H1 (cell line): ENCODE data around the gene MAP4K1. TPM values are rescaled to one million over a fixed set of nuclear protein-coding genes. Genes with fewer than 3 reads are reported as not detected.

Source experiments
- BRCA1 ChIP-seq: IDR thresholded peaks from 2 replicates; pipeline ENCODE4 v1.6.1; 2012; ENCODE audit warnings: low read depth, low read length, improper control_type of control experiment
- EGR1 ChIP-seq: IDR thresholded peaks from 2 replicates; pipeline ENCODE4 v1.6.1; 2011; ENCODE audit warnings: low read depth, low read length, borderline replicate concordance
- EP300 ChIP-seq, 2 experiments: IDR thresholded peaks; 1 replicate in 1 of 2; 2 replicates in 1 of 2; pipeline ENCODE4 v1.6.1; 2011 to 2012; ENCODE audit warnings: low read depth in 2 of 2, low read length in 2 of 2, mild to moderate bottlenecking in 2 of 2, borderline replicate concordance in 1 of 2, inconsistent platforms in 1 of 2, moderate library complexity in 1 of 2
- EZH2 ChIP-seq: fragments of 200-600 bp; sonication (generic); IDR thresholded peaks from 2 replicates; pipeline ENCODE4 v1.7.1; 2012; ENCODE audit warnings: low read depth, mild to moderate bottlenecking, moderate library complexity, low read length, inconsistent platforms; ENCODE audit not compliant: severe bottlenecking
- GABPA ChIP-seq: IDR thresholded peaks from 2 replicates; pipeline ENCODE4 v1.6.1; 2011; ENCODE audit warnings: mild to moderate bottlenecking, low read length, moderate library complexity, borderline replicate concordance; ENCODE audit not compliant: insufficient read depth
- GTF2F1 ChIP-seq: IDR thresholded peaks from 2 replicates; pipeline ENCODE4 v1.6.1; 2012; ENCODE audit warnings: low read depth, low read length, improper control_type of control experiment, borderline replicate concordance
- HDAC2 ChIP-seq, 2 experiments: fragments of 300-600 bp in 1 of 2; sonication (generic) in 1 of 2; IDR thresholded peaks; 2 replicates each; pipeline ENCODE4 v1.6.1; 2011 to 2012; ENCODE audit warnings: low read depth in 2 of 2, low read length in 2 of 2, mild to moderate bottlenecking in 2 of 2, moderate library complexity in 2 of 2, borderline replicate concordance in 1 of 2, inconsistent platforms in 1 of 2
- JUN ChIP-seq: IDR thresholded peaks from 2 replicates; pipeline ENCODE4 v1.6.1; 2011; ENCODE audit warnings: low read depth, mild to moderate bottlenecking, improper control_type of control experiment, low read length
- KDM5A ChIP-seq: fragments of 200-600 bp; IDR thresholded peaks from 2 replicates; pipeline ENCODE4 v1.7.1; 2012; ENCODE audit warnings: mild to moderate bottlenecking, low read length, inconsistent platforms, mixed read lengths
- MAFK ChIP-seq: IDR thresholded peaks from 2 replicates; pipeline ENCODE4 v1.6.1; 2012; ENCODE audit warnings: low read depth, mild to moderate bottlenecking, improper control_type of control experiment, low read length
- RAD21 ChIP-seq, 2 experiments: IDR thresholded peaks in 1 of 2; conservative IDR thresholded peaks in 1 of 2; 2 replicates each; pipeline ENCODE4 v1.6.1; 2011; ENCODE audit warnings: low read depth in 2 of 2, low read length in 2 of 2, improper control_type of control experiment in 1 of 2, inconsistent platforms in 1 of 2, mild to moderate bottlenecking in 1 of 2, moderate library complexity in 1 of 2
- RXRA ChIP-seq: IDR thresholded peaks from 2 replicates; pipeline ENCODE4 v1.6.1; 2011; ENCODE audit warnings: low read depth, mild to moderate bottlenecking, low read length, moderate library complexity; ENCODE audit not compliant: insufficient read depth
- SP4 ChIP-seq: IDR thresholded peaks from 2 replicates; pipeline ENCODE4 v1.6.1; 2012; ENCODE audit warnings: low read length, inconsistent platforms
- SUZ12 ChIP-seq: fragments of 200-600 bp; sonication (generic); IDR thresholded peaks from 2 replicates; pipeline ENCODE4 v1.6.1; 2012; ENCODE audit warnings: mild to moderate bottlenecking, inconsistent platforms, low read length, moderate library complexity, mixed read lengths
- TAF1 ChIP-seq: IDR thresholded peaks from 2 replicates; pipeline ENCODE4 v1.6.1; 2011; ENCODE audit warnings: mild to moderate bottlenecking, low read depth, low read length
- TBP ChIP-seq: IDR thresholded peaks from 2 replicates; pipeline ENCODE4 v1.6.1; 2011; ENCODE audit warnings: low read depth, low read length, improper control_type of control experiment
- TEAD4 ChIP-seq: IDR thresholded peaks from 2 replicates; pipeline ENCODE4 v1.6.1; 2012; ENCODE audit warnings: low read depth, low read length, inconsistent platforms, mixed read lengths
- YY1 ChIP-seq: IDR thresholded peaks from 2 replicates; pipeline ENCODE4 v1.6.1; 2011; ENCODE audit warnings: low read depth, mild to moderate bottlenecking, low read length
- polyA plus RNA-seq, 7 experiments: library from polyadenylated mRNA; depleted of rRNA in 3 of 7; stranded (reverse) in 5 of 7; unstranded in 2 of 7; fragments of >200 nt in 5 of 7; fragments of 200-250 nt in 2 of 7; gene quantifications; 1 replicate in 5 of 7; 2 replicates in 1 of 7; 4 replicates in 1 of 7; pipeline versions ENCODE4 v1.2.1 to v1.2.3, GENCODE V29; 2011 to 2013; ENCODE audit warnings: missing spikeins in 2 of 7, mixed read lengths in 2 of 7
- total RNA-seq: library from RNA; stranded (reverse); fragmentation: NEBNext Ultra II Directional; extraction: Animal tissue kit (Norgen Biotek cat#: 25700); gene quantifications from 2 replicates; pipeline ENCODE4 v1.2.1, GENCODE V29; 2021
- TF ChIP-seq, protein P1 (sequence below): IDR thresholded peaks from 2 replicates; pipeline ENCODE4 v1.6.1; 2012; ENCODE audit warnings: inconsistent platforms
- TF ChIP-seq, protein P2 (sequence below): IDR thresholded peaks from 2 replicates; pipeline ENCODE4 v1.6.1; 2011; ENCODE audit warnings: low read depth, mild to moderate bottlenecking, low read length; ENCODE audit not compliant: insufficient read depth

The MAP4K1 gene
- total and polyA plus RNA-seq, 2 of the 8 experiments (the other 6 are each of a cell fraction or from before 2014, with no cell fraction given): 9.0 to 10.4 TPM

DNA sequence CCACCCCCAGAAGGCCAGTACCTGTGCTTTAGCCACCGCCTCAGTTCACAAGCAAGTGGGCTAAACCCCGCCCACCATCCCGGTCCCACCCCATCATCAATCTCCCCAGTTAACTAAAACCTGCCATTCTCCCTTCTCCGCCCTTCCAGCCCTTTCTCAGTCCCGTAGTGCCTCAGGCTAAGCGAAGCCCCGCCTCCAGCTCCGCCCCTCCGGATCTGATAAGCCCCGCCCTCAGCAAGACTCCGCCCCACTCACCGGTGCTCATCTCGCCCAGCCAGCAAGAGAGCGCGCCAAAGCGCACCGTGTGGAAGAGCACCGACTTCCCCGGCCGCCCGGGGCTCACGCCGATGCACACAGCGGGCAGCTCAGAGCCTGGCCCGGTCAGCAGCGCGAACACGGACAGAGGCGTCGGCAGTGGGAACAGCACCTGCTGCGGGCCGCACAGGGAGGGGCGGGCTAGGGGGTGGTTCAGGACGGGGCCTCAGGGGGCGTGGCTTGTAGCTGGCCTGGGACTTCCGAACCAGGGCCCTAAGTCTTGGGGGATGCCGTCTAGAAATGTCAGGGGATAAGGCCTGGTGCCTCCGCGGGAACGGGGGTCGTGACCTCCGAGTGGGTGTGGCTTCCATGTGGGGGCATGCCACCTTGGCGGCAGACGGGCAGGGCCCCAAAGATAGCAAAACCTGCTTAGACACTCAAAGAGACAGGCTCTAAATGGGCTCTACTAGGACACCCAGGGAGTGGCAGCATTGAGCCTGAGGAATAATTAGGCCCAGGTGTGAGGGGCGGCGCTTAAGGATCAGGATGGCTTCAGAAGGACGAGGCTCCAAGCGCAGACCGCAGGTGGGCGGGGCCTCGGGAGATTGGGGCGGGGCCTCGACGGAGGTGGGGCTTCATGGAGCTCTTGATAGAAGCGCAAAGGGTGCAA is 21.4 kb downstream of the MAP4K1 start (continued):
- peak; percentile 84 for TF ChIP-seq SP4
- no peak for TF ChIP-seq JUN
- no peak for TF ChIP-seq BRCA1
- TF ChIP-seq YY1: no peak
- no peak for TF ChIP-seq EZH2
- TF ChIP-seq MAFK: no peak
- no peak for TF ChIP-seq TAF1
- TF ChIP-seq, protein P1, sequence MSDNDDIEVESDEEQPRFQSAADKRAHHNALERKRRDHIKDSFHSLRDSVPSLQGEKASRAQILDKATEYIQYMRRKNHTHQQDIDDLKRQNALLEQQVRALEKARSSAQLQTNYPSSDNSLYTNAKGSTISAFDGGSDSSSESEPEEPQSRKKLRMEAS: peak; percentile 21
- no peak for TF ChIP-seq HDAC2 (IDR thresholded peaks at IDR 0.05; ENCODE audit: borderline replicate concordance in 1 of 2, low read depth in 2 of 2, low read length in 2 of 2)
- no peak for TF ChIP-seq EGR1
- TF ChIP-seq GABPA: no peak
- TF ChIP-seq RAD21 (IDR thresholded peaks at IDR 0.05 in 1 of 2, conservative IDR thresholded peaks at IDR 0.05 in 1 of 2; ENCODE audit: low read depth in 2 of 2, low read length in 2 of 2): 0 out of 4 replicates have a peak, but pooled peaks of 1 of the 2 experiments have one; percentile 6
- TF ChIP-seq TBP: no peak
- TF ChIP-seq RXRA: no peak
- no peak for TF ChIP-seq EP300 (IDR thresholded peaks at IDR 0.05; ENCODE audit: borderline replicate concordance in 1 of 2, low read depth in 2 of 2, low read length in 2 of 2)
- TF ChIP-seq, protein P2, sequence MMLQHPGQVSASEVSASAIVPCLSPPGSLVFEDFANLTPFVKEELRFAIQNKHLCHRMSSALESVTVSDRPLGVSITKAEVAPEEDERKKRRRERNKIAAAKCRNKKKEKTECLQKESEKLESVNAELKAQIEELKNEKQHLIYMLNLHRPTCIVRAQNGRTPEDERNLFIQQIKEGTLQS: no peak
- TF ChIP-seq TEAD4: no peak
- TF ChIP-seq SUZ12: no peak
- no peak for TF ChIP-seq GTF2F1
- no peak for TF ChIP-seq KDM5A
